ENCODE data around the gene NKD1. TPM values are rescaled to one million over a fixed set of nuclear protein-coding genes. Genes with fewer than 3 reads are reported as not detected.

The NKD1 gene
- total RNA-seq, 1 donor from 2014 or later, result 31.3 TPM

GRCh38 chr16:50692999-50693781, 145.0 kb downstream of the NKD1 start, which contains the start of gene NOD2:
NOD2 (plus strand) TSS chr16:50693606; CDS start chr16:50699496, 5,890 bp downstream.
- peaks cover 9% of the 10 kb centered on the region for H3K27me3 Mint-ChIP-seq (ENCODE audit: unreplicated experiment)
- H3K36me3 Mint-ChIP-seq (ENCODE audit: unreplicated experiment), result no peaks in the 10 kb centered on the region
- peak; percentile 30 for DNase-seq
- peaks cover 1% of the 10 kb centered on the region for H3K4me1 Mint-ChIP-seq (ENCODE audit: low read depth, unreplicated experiment)
- H3K4me3 Mint-ChIP-seq (ENCODE audit: unreplicated experiment), result peak within 1 kb of the TSS; percentile 84
- H3K27ac Mint-ChIP-seq (ENCODE audit: unreplicated experiment), result no peak within 1 kb of the TSS
- peaks cover 5% of the 10 kb centered on the region for H3K9me3 Mint-ChIP-seq (ENCODE audit: unreplicated experiment)
- TF ChIP-seq CTCF (IDR thresholded peaks at IDR 0.05; ENCODE audit: partially characterized antibody, unreplicated experiment), result no peak

- DNase-seq, result no peak
These were observed 146.0 kb downstream of the NKD1 start for GRCh38 chr16:50694206-50694605.

GRCh38 chr16:50695017-50696000, 147.1 kb downstream of the NKD1 start:
- no peaks in the 10 kb centered on the region for H3K36me3 Mint-ChIP-seq (ENCODE audit: unreplicated experiment)
- peaks cover 10% of the 10 kb centered on the region for H3K27me3 Mint-ChIP-seq (ENCODE audit: unreplicated experiment)
- no peak overlapping the region for H3K27ac Mint-ChIP-seq (ENCODE audit: unreplicated experiment)
- H3K9me3 Mint-ChIP-seq (ENCODE audit: unreplicated experiment), result peaks cover 5% of the 10 kb centered on the region
- H3K4me3 Mint-ChIP-seq (ENCODE audit: unreplicated experiment), result no peak overlapping the region
- DNase-seq, result no peak
- H3K4me1 Mint-ChIP-seq (ENCODE audit: low read depth, unreplicated experiment), result no peaks in the 10 kb centered on the region
- no peak for TF ChIP-seq CTCF (IDR thresholded peaks at IDR 0.05; ENCODE audit: partially characterized antibody, unreplicated experiment)

More at GRCh38 chr16:50694206-50694605, 146.0 kb downstream of the NKD1 start:
- Mint-ChIP-seq H3K27me3 (ENCODE audit: unreplicated experiment) (peaks cover 10% of the 10 kb centered on the region), H3K4me1 (ENCODE audit: low read depth, unreplicated experiment) (no peaks in the 10 kb centered on the region), H3K36me3 (ENCODE audit: unreplicated experiment) (no peaks in the 10 kb centered on the region), H3K4me3 (ENCODE audit: unreplicated experiment) (peak overlapping the region; percentile 74), H3K27ac (ENCODE audit: unreplicated experiment) (no peak overlapping the region), H3K9me3 (ENCODE audit: unreplicated experiment) (peaks cover 5% of the 10 kb centered on the region)
- TF ChIP-seq CTCF (IDR thresholded peaks at IDR 0.05; ENCODE audit: partially characterized antibody, unreplicated experiment), result no peak

- Mint-ChIP-seq H3K9me3 (ENCODE audit: unreplicated experiment) (peaks cover 5% of the 10 kb centered on the region), H3K36me3 (ENCODE audit: unreplicated experiment) (no peaks in the 10 kb centered on the region), H3K4me3 (ENCODE audit: unreplicated experiment) (no peak overlapping the region), H3K4me1 (ENCODE audit: low read depth, unreplicated experiment) (no peaks in the 10 kb centered on the region), H3K27me3 (ENCODE audit: unreplicated experiment) (peaks cover 10% of the 10 kb centered on the region), H3K27ac (ENCODE audit: unreplicated experiment) (no peak overlapping the region)
- no peak for DNase-seq
- TF ChIP-seq CTCF (IDR thresholded peaks at IDR 0.05; ENCODE audit: partially characterized antibody, unreplicated experiment), result no peak
These were observed 147.9 kb downstream of the NKD1 start for GRCh38 chr16:50696126-50696525.
